Muscle of leg (tissue), 11 donors: ENCODE results near the gene TRABD. TPM values are rescaled to one million over a fixed set of nuclear protein-coding genes. Genes with fewer than 3 reads are reported as not detected.

Experiments used
- DNase-seq: peaks from one replicate; pipeline ENCODE4 v3.0.0; 2013
- H3K27ac ChIP-seq: one replicate; pipeline ENCODE4 v1.5.1; 2013; ENCODE audit warnings: mild to moderate bottlenecking, low read length, control low read depth
- H3K27me3 ChIP-seq: one replicate; pipeline ENCODE4 v1.6.1; 2013; ENCODE audit warnings: low read length; ENCODE audit not compliant: control insufficient read depth, insufficient read depth
- H3K36me3 ChIP-seq: one replicate; pipeline ENCODE4 v1.6.1; 2013; ENCODE audit warnings: low read length; ENCODE audit not compliant: control insufficient read depth, insufficient read depth
- H3K4me1 ChIP-seq: one replicate; pipeline ENCODE4 v1.6.1; 2013; ENCODE audit warnings: low read length; ENCODE audit not compliant: control insufficient read depth, insufficient read depth
- H3K4me3 ChIP-seq: one replicate; pipeline ENCODE4 v1.5.1; 2013; ENCODE audit warnings: low read length, control low read depth
- H3K9me3 ChIP-seq: replicated peaks from 2 replicates; pipeline ENCODE4 v1.6.1; 2013; ENCODE audit warnings: low read depth, low read length; ENCODE audit not compliant: control insufficient read depth
- WGBS: methylation state at CpG from one replicate; pipeline ENCODE4 v1.1.5; 2013; ENCODE audit warnings: missing lambda C conversion rate; ENCODE audit not compliant: insufficient coverage; 5-methylcytosine and 5-hydroxymethylcytosine counted together
- polyA plus RNA-seq, 8 donors: library from polyadenylated mRNA; unstranded; fragments of 120-200 nt; gene quantifications; one replicate each; pipeline versions ENCODE4 v1.2.1 to v1.2.3, GENCODE V29; 2013; ENCODE audit warnings: inconsistent platforms in 1 of 8, low replicate concordance in 1 of 8; ENCODE audit not compliant: insufficient read length in 8 of 8, insufficient read depth in 1 of 8
- total RNA-seq: library from RNA; stranded (reverse); fragments of 120-200 nt; gene quantifications from one replicate; pipeline ENCODE4 v1.2.4, GENCODE V29; 2013

TRABD gene
- total and polyA plus RNA-seq, 9 donors = 10.5 to 28.5 (median 19.0) TPM

DNA sequence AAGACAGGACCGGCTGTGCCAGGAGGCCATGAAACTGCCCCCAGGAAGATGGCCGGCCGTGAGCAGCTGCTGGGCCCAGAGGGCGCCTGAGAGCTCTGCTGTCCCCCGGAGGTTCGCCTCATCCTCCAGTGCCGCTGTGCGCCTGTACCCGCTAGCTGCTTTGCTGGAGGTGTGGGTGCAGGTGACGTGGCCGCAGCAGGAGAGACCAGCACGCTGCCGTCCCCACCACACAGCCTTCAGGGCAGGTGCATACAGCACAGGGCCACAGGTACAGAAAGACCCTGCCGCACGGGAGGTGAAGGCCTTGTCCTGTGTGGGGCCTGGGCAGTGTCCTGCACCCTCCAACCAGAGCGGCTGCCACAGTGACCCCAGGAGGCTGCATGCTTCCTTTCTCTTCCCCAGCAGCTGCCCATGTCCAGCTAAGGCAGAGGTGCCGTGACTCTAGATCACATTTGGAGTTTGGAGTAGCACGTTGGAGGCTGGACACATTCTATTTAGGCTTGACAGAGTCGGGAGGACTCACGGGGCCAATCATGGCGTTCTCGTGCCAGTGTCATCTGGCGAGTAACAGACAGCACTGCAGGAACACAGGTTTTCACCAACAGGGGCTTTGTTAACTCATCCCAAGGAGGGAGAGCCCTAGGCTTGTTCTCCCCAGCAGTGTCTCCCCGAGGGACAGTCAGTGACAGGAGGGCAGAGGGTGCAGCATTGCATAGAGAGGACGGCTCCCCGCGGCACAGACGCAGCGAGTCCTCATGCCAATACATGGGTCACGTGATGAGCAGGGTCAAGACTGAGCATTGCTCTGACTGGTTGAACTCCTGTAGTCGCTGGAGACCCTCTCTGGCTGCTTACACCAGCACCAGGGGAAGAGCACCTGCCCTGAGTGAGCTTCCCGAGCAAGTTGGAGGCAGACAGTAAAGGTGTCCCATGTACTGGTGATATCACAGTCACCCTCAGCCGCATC, 33.9 kb upstream of the TRABD start:
- H3K4me1 ChIP-seq = peaks cover 2% of the 10 kb centered on the region
- H3K27me3 ChIP-seq = no peaks in the 10 kb centered on the region
- no peaks in the 10 kb centered on the region for H3K36me3 ChIP-seq
- no peak overlapping the region for H3K27ac ChIP-seq
- no peak for DNase-seq
- WGBS = 70% methylated on average over 24 of the region's 33 CpGs
- no peak overlapping the region for H3K4me3 ChIP-seq
- no peaks in the 10 kb centered on the region for H3K9me3 ChIP-seq

DNA sequence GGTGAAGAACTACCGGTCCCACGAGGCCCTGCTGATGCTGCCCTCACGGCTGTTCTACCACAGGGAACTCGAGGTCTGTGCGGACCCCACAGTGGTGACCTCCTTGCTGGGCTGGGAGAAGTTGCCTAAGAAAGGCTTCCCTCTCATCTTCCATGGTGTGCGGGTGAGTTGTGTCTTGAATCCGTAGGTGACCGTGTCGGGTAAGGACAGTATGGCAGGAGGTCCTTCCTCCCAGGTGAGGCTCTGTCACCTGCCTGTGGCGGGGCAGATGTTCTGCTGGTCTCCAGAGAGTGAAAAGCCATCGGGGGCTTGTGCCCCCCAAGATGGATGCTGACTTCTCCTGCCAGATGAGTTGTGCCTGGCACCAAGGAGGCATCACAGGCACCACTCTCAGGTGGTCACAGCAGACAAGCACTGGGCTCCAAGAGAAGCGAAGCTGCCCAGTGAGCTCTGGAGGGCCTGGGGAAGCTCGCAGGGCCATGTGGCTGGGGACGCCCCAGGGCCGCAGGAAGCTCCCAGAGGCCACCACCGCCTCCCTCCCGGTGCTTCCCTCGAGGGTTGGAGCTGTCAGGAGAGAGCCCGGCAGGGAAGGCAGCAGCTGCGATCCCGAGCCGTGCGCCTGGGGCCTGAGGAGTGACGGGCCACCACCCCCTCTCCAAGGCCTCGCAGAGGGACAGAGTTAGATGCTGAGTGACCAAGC, 32.5 kb upstream of the TRABD start:
- DNase-seq = no peak
- Histone ChIP-seq H3K27me3 (peaks cover 6% of the 10 kb centered on the region), H3K27ac (no peak overlapping the region), H3K9me3 (no peaks in the 10 kb centered on the region), H3K36me3 (no peaks in the 10 kb centered on the region), H3K4me3 (no peak overlapping the region), H3K4me1 (no peaks in the 10 kb centered on the region)
- 68% methylated on average over 18 of the region's 25 CpGs for WGBS

DNA sequence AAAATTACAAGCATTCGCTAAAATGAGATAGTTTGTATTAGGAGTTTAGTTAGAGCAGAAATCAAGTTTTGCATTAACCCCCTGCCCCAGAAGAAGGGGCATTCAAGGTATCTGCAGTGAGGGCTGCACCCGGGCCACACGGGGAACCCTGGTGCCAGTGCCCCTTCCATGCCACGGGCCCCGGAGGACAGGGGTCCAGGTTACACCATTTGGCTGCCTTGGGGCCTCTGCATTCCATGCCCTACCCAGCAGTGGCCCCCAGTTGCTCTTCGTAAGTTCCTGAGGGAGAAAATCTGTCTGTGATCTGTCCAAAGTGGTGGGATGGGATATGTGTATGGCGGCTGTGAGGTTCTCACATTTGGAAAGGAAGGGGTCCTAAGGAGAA, 32.0 kb upstream of the TRABD start:
- DNase-seq = no peak
- H3K27ac ChIP-seq = no peak overlapping the region
- H3K36me3 ChIP-seq = no peaks in the 10 kb centered on the region
- H3K27me3 ChIP-seq = peaks cover 12% of the 10 kb centered on the region
- 81% methylated on average over 6 of the region's 7 CpGs for WGBS
- H3K9me3 ChIP-seq = no peaks in the 10 kb centered on the region
- no peaks in the 10 kb centered on the region for H3K4me1 ChIP-seq
- no peak overlapping the region for H3K4me3 ChIP-seq

DNA sequence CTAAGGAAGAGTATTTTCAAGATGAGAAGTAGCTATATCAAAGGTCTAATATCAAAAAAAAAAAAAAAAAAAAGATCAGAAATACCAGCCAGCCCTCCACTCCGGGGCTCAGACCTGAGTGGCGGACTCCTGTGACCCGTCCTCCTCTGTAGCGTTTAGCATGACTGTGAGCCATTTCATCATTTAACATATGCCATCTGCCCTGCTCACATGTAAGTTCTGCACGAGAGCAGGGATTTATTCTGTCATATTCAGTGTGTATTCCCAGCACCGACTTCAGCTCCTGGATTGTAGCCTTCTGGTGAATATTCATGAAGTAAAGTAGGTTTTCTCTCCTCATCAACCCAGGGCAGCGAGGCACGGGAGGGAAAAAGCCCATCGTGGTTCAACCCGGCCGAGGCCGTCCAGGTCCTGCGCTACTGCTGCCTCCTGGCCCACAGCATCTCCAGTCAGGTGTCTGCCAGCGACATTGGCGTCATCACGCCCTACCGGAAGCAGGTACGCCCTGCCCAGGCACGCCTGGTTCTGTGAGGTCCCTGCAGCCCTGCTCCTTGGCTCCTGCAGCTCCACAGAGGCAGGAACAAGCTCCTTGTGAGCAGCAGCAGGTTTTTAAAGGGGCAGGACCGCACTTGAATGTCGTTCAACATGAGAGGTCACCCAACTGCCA, 27.9 kb upstream of the TRABD start:
- Histone ChIP-seq H3K36me3 (no peaks in the 10 kb centered on the region), H3K4me3 (no peak overlapping the region), H3K27ac (no peak overlapping the region), H3K4me1 (no peaks in the 10 kb centered on the region), H3K9me3 (no peaks in the 10 kb centered on the region), H3K27me3 (peaks cover 15% of the 10 kb centered on the region)
- DNase-seq = no peak
- WGBS = 68% methylated on average over 13 of the region's 21 CpGs

DNA sequence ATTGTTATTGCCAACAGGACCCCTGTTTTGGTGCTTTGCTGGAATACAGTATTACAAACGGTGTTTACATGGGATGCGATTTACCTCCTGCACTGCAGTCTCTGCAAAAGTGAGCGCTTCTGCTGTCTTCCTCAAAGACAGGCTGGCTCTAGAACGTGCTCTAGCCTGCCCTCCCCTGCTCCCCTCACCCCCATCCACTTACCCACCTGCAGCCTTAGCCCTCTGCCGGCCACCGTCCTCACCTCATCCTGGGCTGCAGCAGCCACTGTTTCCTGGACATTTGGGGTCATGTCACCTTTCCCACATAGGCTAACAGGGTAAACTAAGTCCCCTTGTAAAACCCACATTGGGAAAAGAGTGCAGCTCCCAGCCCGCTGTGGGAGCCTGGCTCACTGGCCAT, 24.8 kb upstream of the TRABD start:
- Histone ChIP-seq H3K27ac (no peak overlapping the region), H3K36me3 (no peaks in the 10 kb centered on the region), H3K4me1 (no peaks in the 10 kb centered on the region), H3K4me3 (no peak overlapping the region), H3K27me3 (peaks cover 18% of the 10 kb centered on the region), H3K9me3 (no peaks in the 10 kb centered on the region)
- no peak for DNase-seq
- 60% methylated on average over 7 of the region's 7 CpGs for WGBS

DNA sequence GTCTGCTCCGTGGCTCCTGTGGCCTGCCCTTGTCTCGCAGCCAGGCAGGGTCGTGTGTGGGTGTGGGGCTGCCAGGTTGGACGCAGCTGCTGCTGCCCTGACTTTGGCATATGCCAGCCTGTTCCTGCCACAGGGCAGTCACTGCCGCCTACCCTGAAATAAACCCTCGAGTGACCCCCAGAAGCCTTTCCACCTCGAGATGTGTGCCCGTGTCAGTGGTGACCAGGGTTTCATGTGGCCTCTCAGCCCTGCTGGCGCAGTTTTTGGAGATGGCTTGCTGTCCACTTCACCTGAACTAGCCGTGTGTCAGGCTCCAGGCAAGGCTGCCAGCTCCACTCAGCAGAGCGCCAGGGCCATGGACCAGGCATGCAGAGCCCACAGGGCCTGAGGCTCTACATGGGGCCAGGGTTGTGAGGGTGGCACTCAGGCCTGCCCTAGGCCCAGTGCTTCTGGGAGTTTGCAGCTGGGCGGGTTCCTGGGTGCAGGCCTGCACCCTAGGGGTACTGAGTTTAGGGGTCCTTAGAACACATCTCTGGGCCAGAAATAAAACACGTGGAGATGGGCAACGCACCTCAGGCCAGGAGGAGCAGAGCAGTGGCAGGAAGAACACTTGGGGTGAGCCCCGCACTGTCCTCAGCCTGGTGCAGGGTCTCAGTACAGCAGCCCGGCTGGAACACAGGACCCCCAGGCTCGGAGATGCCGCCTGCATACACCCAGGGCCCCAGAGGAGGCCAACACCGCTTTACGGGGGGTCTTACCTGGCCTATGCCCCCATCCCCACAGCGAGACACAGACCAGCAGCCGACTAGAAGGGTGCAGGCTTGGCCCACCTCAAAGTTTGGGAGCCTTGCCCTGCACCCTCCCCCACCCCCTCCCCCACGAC, 24.0 kb upstream of the TRABD start:
- Histone ChIP-seq H3K4me3 (no peak overlapping the region), H3K27me3 (peaks cover 18% of the 10 kb centered on the region), H3K9me3 (no peaks in the 10 kb centered on the region), H3K36me3 (no peaks in the 10 kb centered on the region), H3K4me1 (no peaks in the 10 kb centered on the region), H3K27ac (no peak overlapping the region)
- 83% methylated on average over 21 of the region's 23 CpGs for WGBS
- no peak for DNase-seq

DNA sequence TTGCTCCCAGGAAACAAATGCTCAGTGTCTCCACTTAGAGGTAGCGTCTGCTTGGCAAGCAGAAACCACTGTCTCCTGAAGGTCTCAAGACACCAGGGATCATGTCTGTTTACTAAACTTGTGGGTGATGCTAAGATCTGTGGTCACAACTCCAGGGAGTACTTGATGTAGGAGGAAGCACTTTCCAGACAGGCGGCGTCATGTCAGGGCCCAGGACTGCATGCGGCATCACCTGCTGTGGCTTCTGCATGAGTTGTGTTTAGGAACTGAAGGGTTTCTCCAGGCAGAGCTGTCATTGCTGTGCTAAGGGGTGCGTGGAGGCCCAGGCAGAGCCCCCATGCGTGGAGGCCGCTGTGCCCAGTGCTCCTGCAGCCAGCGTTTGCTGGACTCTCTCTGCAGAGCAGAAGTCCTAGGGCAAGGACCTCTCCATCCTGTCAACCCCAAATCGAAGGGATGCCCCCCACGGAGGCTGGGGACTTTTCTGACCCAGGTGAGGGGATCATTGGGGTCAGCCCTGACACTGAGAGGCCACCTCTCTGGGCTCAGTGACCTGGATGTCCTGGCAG, 23.2 kb upstream of the TRABD start:
- Histone ChIP-seq H3K9me3 (no peaks in the 10 kb centered on the region), H3K27ac (no peak overlapping the region), H3K4me3 (no peak overlapping the region), H3K27me3 (peaks cover 20% of the 10 kb centered on the region), H3K36me3 (no peaks in the 10 kb centered on the region), H3K4me1 (no peaks in the 10 kb centered on the region)
- no peak for DNase-seq
- WGBS = 68% methylated on average over 9 of the region's 10 CpGs

DNA sequence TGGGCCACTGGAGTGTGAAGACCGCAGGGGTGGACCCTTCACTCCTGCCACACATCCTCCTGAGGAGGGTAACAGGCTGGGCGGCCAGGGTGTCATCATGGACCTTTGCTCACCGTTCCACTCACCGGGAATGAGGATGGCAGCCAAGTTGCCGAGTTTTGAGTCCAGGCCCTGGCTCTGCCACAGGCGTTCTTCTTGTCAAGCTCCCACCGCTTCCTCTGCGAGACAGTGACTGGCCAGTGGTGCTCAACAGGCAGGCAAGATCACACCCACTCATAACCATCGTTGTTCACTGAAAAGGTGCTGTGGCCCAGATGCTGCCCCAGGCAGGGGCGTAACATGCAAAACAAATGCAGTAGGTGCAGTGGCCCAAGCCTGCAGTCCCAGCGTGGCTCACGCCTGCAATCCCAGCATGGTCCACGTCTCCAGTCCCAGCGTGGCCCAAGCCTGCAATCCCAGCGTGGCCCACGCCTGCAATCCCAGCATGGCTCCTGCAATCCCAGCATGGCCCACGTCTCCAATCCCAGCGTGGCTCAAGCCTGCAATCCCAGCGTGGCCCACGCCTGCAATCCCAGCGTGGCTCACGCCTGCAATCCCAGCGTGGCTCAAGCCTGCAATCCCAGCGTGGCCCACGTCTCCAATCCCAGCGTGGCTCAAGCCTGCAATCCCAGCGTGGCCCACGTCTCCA, 20.1 kb upstream of the TRABD start:
- Histone ChIP-seq H3K4me3 (no peak overlapping the region), H3K9me3 (no peaks in the 10 kb centered on the region), H3K36me3 (no peaks in the 10 kb centered on the region), H3K27ac (no peak overlapping the region), H3K27me3 (peaks cover 29% of the 10 kb centered on the region), H3K4me1 (no peaks in the 10 kb centered on the region)
- DNase-seq = no peak
- WGBS = 93% methylated on average over 22 of the region's 28 CpGs
